ES-I3 (cell line): Measurements from ENCODE around the gene FAM234A.

ENCODE experiments used
- H3K36me3 ChIP-seq: 2 replicates; pipeline ENCODE4 v1.6.1; 2013; ENCODE audit warnings: mild to moderate bottlenecking, low read length, control low read depth, moderate library complexity; ENCODE audit not compliant: insufficient read depth
- H3K4me1 ChIP-seq: 2 replicates; pipeline ENCODE4 v1.6.1; 2013; ENCODE audit warnings: mild to moderate bottlenecking, control low read depth, low read length; ENCODE audit not compliant: insufficient read depth
- H3K9ac ChIP-seq: 2 replicates; pipeline ENCODE4 v1.6.1; 2013; ENCODE audit warnings: low read depth, mild to moderate bottlenecking, low read length, moderate library complexity
- H3K9me3 ChIP-seq: 2 replicates; pipeline ENCODE4 v1.6.1; 2013; ENCODE audit warnings: mild to moderate bottlenecking, low read length, moderate library complexity; ENCODE audit not compliant: control insufficient read depth, insufficient read depth

Gene FAM234A

DNA sequence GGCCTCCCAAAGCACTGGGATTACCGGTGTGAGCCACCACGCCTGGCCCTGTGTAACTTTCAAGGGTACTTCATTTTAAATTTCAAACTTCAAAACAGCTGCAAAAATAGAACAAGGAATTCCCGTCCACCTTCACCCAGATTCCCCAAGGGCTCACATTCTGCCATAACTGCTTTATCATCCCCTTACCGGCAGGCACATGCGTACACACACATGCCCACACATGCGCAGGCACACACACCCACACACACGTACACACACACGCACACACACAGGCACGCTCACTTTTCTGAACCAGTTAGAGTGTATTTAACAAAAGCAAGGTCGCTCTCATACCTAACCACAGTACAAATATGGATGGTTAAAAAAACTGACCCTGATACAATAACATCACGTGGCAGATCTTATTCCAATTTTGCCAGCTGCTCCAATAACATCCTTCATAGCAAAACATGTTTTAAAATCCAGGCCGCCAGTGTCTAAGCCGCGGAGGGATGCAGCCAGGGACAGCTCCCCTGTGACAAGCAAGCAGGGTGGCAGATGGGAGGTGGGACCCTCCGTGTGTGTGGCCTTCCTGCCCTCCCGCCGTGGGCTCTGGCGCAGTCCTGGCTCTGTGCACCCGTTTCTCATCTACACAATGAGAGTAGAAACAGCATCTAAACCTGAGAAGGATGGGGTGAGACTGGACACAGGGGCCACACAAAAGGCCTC is 71.5 kb downstream of the FAM234A start:
- H3K4me1 ChIP-seq, result no peaks in the 10 kb centered on the region
- peaks cover 7% of the 10 kb centered on the region for H3K36me3 ChIP-seq
- no peak overlapping the region for H3K9ac ChIP-seq
- H3K9me3 ChIP-seq, result no peaks in the 10 kb centered on the region

DNA sequence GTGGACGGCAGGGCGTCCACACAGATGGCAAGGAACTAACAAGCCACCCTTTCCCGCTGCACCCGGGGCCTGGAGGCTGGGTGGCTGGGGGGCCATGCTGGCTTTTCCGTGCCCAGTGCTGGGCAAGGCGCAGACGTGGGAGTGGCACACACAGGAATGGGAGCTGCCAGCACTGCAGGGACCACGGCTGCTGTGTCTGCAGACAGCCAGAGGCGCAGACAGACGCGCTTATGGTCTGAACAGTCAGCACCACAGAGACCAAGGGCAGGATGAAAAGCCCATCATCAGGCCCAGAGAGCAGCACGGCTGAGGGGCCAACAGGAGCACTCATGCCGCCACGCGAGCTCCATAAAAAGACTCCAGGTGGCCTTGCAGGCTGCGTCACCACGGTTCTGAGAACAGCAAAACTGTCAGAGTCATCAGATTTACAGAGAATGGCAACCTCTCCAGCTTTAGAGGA is 72.3 kb downstream of the FAM234A start:
- H3K9ac ChIP-seq, result no peak overlapping the region
- H3K36me3 ChIP-seq, result peaks cover 8% of the 10 kb centered on the region
- no peaks in the 10 kb centered on the region for H3K4me1 ChIP-seq
- H3K9me3 ChIP-seq, result no peaks in the 10 kb centered on the region

DNA sequence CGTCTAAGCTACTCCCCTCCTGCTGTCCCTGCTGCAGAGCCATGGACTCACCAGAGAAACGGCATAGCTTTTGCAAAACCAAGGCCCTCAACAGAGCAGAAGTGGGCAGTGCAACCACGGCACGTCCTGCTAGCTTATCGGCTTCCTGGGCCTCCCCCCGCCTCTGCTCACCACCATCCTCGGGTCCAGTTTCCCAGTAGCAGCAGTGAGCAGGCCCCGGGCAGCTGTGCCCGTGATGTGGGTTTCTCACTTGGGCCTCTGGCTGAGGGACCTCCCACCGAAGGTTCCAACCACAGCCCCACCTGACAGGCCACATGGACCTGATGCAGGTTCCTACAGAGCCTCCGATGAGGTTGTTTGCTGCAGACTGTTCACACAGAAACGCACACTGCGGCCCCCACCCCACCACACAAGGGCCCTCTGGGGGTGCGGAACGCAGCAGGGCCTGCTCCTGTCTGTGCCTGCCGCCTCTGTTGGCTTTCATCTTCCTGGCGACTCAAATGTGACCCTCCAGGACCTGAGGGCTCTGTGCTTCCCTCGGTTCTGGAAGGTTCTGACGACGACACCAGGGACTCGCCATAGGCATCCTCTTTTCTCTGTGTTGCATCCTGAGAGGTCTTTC is 73.2 kb downstream of the FAM234A start:
- no peak overlapping the region for H3K9ac ChIP-seq
- no peaks in the 10 kb centered on the region for H3K4me1 ChIP-seq
- peaks cover 2% of the 10 kb centered on the region; the same call in 1 of the 2 replicates for H3K36me3 ChIP-seq
- H3K9me3 ChIP-seq, result no peaks in the 10 kb centered on the region

DNA sequence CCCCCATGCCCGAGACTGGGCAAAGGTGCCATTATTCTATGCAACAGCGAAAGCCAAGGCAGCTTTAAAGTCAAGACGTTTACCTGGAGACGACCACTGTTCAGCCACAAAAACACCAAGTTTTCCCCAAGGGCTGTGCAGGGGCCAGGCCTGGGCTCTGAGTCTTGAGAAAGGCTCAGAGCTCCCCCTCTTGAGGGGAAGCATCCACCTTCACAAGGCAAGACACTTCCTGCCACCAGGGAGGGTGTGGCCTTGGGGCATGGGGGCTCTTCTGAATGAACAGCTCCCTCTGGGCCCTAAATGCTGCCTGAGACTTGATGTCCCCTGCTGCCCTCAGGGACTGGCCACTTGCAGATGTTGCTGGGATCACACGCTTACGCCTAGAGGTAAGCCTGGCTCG is 74.9 kb downstream of the FAM234A start:
- H3K36me3 ChIP-seq, result peaks cover 2% of the 10 kb centered on the region; the same call in 1 of the 2 replicates
- no peaks in the 10 kb centered on the region for H3K4me1 ChIP-seq
- H3K9me3 ChIP-seq, result no peaks in the 10 kb centered on the region
- no peak overlapping the region for H3K9ac ChIP-seq

DNA sequence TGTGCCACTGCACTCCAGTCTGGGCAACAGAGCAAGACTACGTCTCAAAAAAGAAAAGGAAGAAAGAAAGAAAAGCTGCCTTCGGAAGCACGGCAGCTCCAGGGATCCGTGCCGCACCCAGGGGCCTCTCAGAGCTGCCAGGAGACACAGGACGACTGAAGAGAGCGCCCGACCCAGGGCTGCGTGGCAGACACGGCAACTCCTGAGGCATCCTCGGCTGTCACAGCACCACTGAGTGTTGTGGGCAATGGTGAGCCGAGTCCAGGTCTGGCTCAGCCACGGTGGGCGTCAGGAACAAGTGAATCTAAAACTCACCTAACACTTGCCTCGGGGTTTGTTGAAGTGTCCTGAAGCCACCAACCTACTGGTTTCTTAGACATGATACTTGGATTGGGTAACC is 77.1 kb downstream of the FAM234A start:
- H3K9me3 ChIP-seq, result no peaks in the 10 kb centered on the region
- H3K36me3 ChIP-seq, result peaks cover 2% of the 10 kb centered on the region; the same call in 1 of the 2 replicates
- no peaks in the 10 kb centered on the region for H3K4me1 ChIP-seq
- no peak overlapping the region for H3K9ac ChIP-seq

DNA sequence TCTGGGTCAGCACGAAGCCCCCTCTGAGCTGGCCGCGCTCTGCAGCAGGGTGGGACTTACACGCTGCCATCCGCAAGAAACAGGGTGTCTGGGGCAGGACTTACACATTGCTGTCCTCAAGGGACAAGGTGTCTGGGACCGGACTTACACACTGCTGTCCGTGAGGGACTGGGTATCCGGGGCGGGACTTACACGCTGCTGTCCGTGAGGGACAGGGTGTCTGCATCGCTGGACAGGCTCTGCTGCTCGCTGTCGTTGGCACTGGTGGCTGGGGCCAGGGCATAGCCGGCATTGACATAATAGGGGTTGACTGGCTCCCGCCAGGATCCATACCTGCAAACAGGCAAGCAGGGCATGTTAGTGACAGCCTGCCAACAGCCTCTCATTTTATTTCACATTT is 79.7 kb downstream of the FAM234A start:
- H3K9me3 ChIP-seq, result no peaks in the 10 kb centered on the region
- peaks cover 2% of the 10 kb centered on the region; the same call in 1 of the 2 replicates for H3K36me3 ChIP-seq
- H3K9ac ChIP-seq, result no peak overlapping the region
- peaks cover 2% of the 10 kb centered on the region; the same call in 1 of the 2 replicates for H3K4me1 ChIP-seq

DNA sequence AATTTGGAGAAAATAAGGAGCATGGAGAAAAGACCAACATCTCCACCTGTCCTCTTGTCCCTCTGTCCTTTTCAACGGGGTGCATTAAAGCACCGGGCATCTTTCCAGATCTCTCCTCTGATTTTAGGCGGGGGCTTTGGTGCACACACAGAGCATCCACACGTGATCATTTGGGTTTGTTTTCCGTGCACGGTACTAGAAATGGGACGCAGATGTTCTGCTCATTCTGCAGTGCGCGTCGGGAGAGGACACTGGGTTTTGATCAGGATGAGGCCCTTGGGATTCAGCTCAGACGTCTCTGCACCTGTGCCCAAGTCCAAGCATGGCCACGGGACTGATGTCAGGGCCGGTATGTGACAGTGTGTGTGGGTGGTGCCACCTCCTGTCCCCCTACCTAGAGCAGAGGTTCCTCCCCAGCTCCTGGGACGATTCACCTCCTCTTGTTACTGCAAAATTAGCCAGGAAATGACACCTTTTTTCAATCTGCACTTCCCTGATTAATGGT is 80.2 kb downstream of the FAM234A start:
- Histone ChIP-seq H3K9me3 (no peaks in the 10 kb centered on the region), H3K4me1 (peaks cover 5% of the 10 kb centered on the region; the same call in 1 of the 2 replicates), H3K36me3 (peaks cover 2% of the 10 kb centered on the region; the same call in 1 of the 2 replicates), H3K9ac (no peak overlapping the region)
